Subcutaneous adipose tissue (tissue), 4 donors: ENCODE results near the gene ACSL1. TPM values are rescaled to one million over a fixed set of nuclear protein-coding genes. Genes with fewer than 3 reads are reported as not detected.

Experiments
- CTCF ChIP-seq: fragments of 450-650 bp; IDR thresholded peaks from one replicate; pipeline ENCODE4 v1.5.1; 2016; ENCODE audit warnings: low read depth, mild to moderate bottlenecking, control low read depth, antibody characterized with exemption, moderate library complexity
- total RNA-seq, 4 donors: library from RNA; depleted of rRNA; stranded (reverse); fragments of >200 nt; gene quantifications; one replicate each; pipeline ENCODE4 v1.1.0, GENCODE V29; 2016

Gene ACSL1
- total RNA-seq, 4 donors from 2014 or later: 656 to 1,818 (median 1,286) TPM

- no peak for TF ChIP-seq CTCF
These were observed 74.7 kb downstream of the ACSL1 start for GRCh38 chr4:184750926-184751584.

GRCh38 chr4:184748251-184748652, 77.5 kb downstream of the ACSL1 start:
- no peak for TF ChIP-seq CTCF

- no peak for TF ChIP-seq CTCF
These were observed 78.5 kb downstream of the ACSL1 start for GRCh38 chr4:184747034-184747830.

- no peak for TF ChIP-seq CTCF
These were observed 79.7 kb downstream of the ACSL1 start for GRCh38 chr4:184745831-184746795.

GRCh38 chr4:184744236-184744635, 81.5 kb downstream of the ACSL1 start:
- TF ChIP-seq CTCF: no peak

- no peak for TF ChIP-seq CTCF
These were observed 82.1 kb downstream of the ACSL1 start for GRCh38 chr4:184743650-184744049.
